ENCODE measurements around the gene COLGALT1. TPM values are rescaled to one million over a fixed set of nuclear protein-coding genes. Genes with fewer than 3 reads are reported as not detected.

COLGALT1 gene
- polyA plus RNA-seq, 3 donors, result 66.8 to 176 (median 68.8) TPM

DNA sequence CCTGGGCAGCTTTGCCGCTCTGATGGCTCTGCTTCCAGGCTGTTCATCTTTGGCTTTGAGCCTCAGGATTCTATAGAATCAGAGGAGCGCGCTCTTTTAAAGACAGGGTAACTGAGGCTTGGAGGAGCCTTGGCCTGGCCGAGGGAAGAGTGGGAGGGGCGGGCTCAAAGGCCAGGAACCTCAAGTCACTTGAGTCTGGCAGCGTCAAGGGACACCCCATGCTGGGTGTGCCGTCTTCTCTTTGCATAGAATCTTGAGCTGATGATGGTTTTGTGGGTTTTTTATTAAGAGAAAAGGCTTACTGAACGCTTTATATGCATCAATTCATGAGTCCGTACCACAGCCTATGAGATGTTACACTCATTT lies 42.9 kb upstream of the COLGALT1 start:
- Histone ChIP-seq H3K27ac (ENCODE audit: low read depth in 1 of 2, low read length in 2 of 2) (peak overlapping the region; percentile 75 to 91), H3K4me1 (ENCODE audit: control insufficient read depth in 1 of 2, insufficient read depth in 2 of 2, low read length in 2 of 2) (peaks cover 29 to 52% of the 10 kb centered on the region in 2 donors), H3K36me3 (replicated peaks in 1 of 2; ENCODE audit: control insufficient read depth in 1 of 2, insufficient read depth in 2 of 2, low read length in 2 of 2) (peaks cover 16 to 33% of the 10 kb centered on the region in 2 donors), H3K27me3 (ENCODE audit: control insufficient read depth in 2 of 2, insufficient read depth in 2 of 2, low read length in 2 of 2) (no peaks in the 10 kb centered on the region), H3K9me3 (replicated peaks in 1 of 2; ENCODE audit: control insufficient read depth in 1 of 2, insufficient read depth in 1 of 2, low read length in 2 of 2) (peaks cover 7 to 8% of the 10 kb centered on the region in 2 donors), H3K79me2 (ENCODE audit: insufficient read depth, low read length) (peaks cover 85% of the 10 kb centered on the region), H2AFZ (ENCODE audit: insufficient read depth, low read depth, low read length, poor library complexity, severe bottlenecking) (peak overlapping the region; percentile 85), H3K4me3 (replicated peaks in 1 of 3; ENCODE audit: low read depth in 2 of 3, low read length in 3 of 3) (peak overlapping the region; percentile 64 to 97 (median 66)), H4K20me1 (ENCODE audit: insufficient read depth, low read length) (peaks cover 37% of the 10 kb centered on the region), H3K9ac (ENCODE audit: insufficient read depth, low read length, poor library complexity, severe bottlenecking) (peak overlapping the region; percentile 96), H3K4me2 (replicated peaks; ENCODE audit: extremely low read depth, low read length, poor library complexity, severe bottlenecking) (peak overlapping the region; percentile 99)
- Mint-ChIP-seq H3K27ac (peak overlapping the region; percentile 81 to 95 (median 92)), H3K36me3 (peaks cover 24 to 40% of the 10 kb centered on the region in 2 donors), H3K9me3 (peaks cover 5 to 13% (median 10%) of the 10 kb centered on the region in 7 donors), H3K27me3 (ENCODE audit: low read depth in 3 of 3) (peaks cover 0 to 1% (median 0%) of the 10 kb centered on the region in 3 donors), H3K4me3 (peak overlapping the region; percentile 95 to 99), H3K4me1 (peaks cover 49% of the 10 kb centered on the region)
- TF ChIP-seq, protein P1, sequence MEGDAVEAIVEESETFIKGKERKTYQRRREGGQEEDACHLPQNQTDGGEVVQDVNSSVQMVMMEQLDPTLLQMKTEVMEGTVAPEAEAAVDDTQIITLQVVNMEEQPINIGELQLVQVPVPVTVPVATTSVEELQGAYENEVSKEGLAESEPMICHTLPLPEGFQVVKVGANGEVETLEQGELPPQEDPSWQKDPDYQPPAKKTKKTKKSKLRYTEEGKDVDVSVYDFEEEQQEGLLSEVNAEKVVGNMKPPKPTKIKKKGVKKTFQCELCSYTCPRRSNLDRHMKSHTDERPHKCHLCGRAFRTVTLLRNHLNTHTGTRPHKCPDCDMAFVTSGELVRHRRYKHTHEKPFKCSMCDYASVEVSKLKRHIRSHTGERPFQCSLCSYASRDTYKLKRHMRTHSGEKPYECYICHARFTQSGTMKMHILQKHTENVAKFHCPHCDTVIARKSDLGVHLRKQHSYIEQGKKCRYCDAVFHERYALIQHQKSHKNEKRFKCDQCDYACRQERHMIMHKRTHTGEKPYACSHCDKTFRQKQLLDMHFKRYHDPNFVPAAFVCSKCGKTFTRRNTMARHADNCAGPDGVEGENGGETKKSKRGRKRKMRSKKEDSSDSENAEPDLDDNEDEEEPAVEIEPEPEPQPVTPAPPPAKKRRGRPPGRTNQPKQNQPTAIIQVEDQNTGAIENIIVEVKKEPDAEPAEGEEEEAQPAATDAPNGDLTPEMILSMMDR (IDR thresholded peaks at IDR 0.05), result no peak
- DNase-seq, result no peak
- WGBS (ENCODE audit: insufficient coverage), result 21% methylated on average over 5 of the region's 9 CpGs
- intact Hi-C loops (cut with micrococcal nuclease), result loop anchor here (5.0 kb wide), 1 partner anchor 45 kb away; the partner anchor contains the start of gene COLGALT1 (in 2 of the 2)

- H3K27ac Mint-ChIP-seq, result peak overlapping the region in 1 of 7 donors; percentile 18
- Histone ChIP-seq H3K9me3 (replicated peaks in 1 of 2; ENCODE audit: control insufficient read depth in 1 of 2, insufficient read depth in 1 of 2, low read length in 2 of 2) (peaks cover 11 to 13% of the 10 kb centered on the region in 2 donors), H3K79me2 (ENCODE audit: insufficient read depth, low read length) (peaks cover 59% of the 10 kb centered on the region), H3K36me3 (replicated peaks in 1 of 2; ENCODE audit: control insufficient read depth in 1 of 2, insufficient read depth in 2 of 2, low read length in 2 of 2) (peaks cover 27 to 52% of the 10 kb centered on the region in 2 donors), H4K20me1 (ENCODE audit: insufficient read depth, low read length) (peaks cover 20% of the 10 kb centered on the region), H3K9ac (ENCODE audit: insufficient read depth, low read length, poor library complexity, severe bottlenecking) (no peak overlapping the region), H3K4me1 (ENCODE audit: control insufficient read depth in 1 of 2, insufficient read depth in 2 of 2, low read length in 2 of 2) (peaks cover 21 to 30% of the 10 kb centered on the region in 2 donors), H3K27me3 (ENCODE audit: control insufficient read depth in 2 of 2, insufficient read depth in 2 of 2, low read length in 2 of 2) (no peaks in the 10 kb centered on the region), H2AFZ (ENCODE audit: insufficient read depth, low read depth, low read length, poor library complexity, severe bottlenecking) (no peak overlapping the region), H3K27ac (ENCODE audit: low read depth in 1 of 2, low read length in 2 of 2) (no peak overlapping the region), H3K4me3 (replicated peaks in 1 of 3; ENCODE audit: low read depth in 2 of 3, low read length in 3 of 3) (no peak overlapping the region), H3K4me2 (replicated peaks; ENCODE audit: extremely low read depth, low read length, poor library complexity, severe bottlenecking) (no peak overlapping the region)
- peaks cover 0 to 4% (median 0%) of the 10 kb centered on the region in 3 donors for H3K27me3 Mint-ChIP-seq (ENCODE audit: low read depth in 3 of 3)
- H3K36me3 Mint-ChIP-seq, result peaks cover 28 to 56% of the 10 kb centered on the region in 2 donors
- peaks cover 8 to 19% (median 13%) of the 10 kb centered on the region in 7 donors for H3K9me3 Mint-ChIP-seq
- H3K4me3 Mint-ChIP-seq, result no peak overlapping the region
- WGBS (ENCODE audit: insufficient coverage), result over 99% methylated on average over 12 of the region's 15 CpGs
- intact Hi-C loops (cut with micrococcal nuclease), result no loop called here
- TF ChIP-seq, protein P1 (IDR thresholded peaks at IDR 0.05), result no peak
- no peak for DNase-seq
- peaks cover 26% of the 10 kb centered on the region for H3K4me1 Mint-ChIP-seq
Observed at GRCh38 chr19:17515408-17516149, 39.9 kb upstream of the COLGALT1 start.

All from CD14-positive monocyte (primary cell).